Sigmoid colon (tissue), 7 donors: ENCODE measurements around the gene LRIT3. TPM values are rescaled to one million over a fixed set of nuclear protein-coding genes. Genes with fewer than 3 reads are reported as not detected.

Experiments used
- DNase-seq: peaks from one replicate; pipeline ENCODE4 v3.0.0-alpha.2; 2019
- H3K27ac ChIP-seq, 4 donors: fragments of 200-600 bp; sonication (generic); one replicate each; pipeline ENCODE4 v1.5.1; 2016 to 2019; ENCODE audit warnings: mild to moderate bottlenecking in 1 of 4
- H3K27me3 ChIP-seq, 3 donors: fragments of 200-600 bp; sonication (generic); one replicate each; pipeline ENCODE4 v1.5.1; 2019; ENCODE audit warnings: mild to moderate bottlenecking in 1 of 3
- H3K36me3 ChIP-seq, 4 donors: fragments of 200-600 bp; sonication (generic); one replicate each; pipeline ENCODE4 v1.5.1; 2016 to 2019
- H3K4me1 ChIP-seq, 4 donors: fragments of 200-600 bp; sonication (generic); one replicate each; pipeline ENCODE4 v1.5.1; 2017 to 2019
- H3K4me3 ChIP-seq, 4 donors: fragments of 200-600 bp; sonication (generic); one replicate each; pipeline ENCODE4 v1.5.1; 2017 to 2019; ENCODE audit warnings: mild to moderate bottlenecking in 2 of 4, moderate library complexity in 1 of 4
- H3K9me3 ChIP-seq, 4 donors: fragments of 200-600 bp in 3 of 4; sonication (generic) in 3 of 4; one replicate each; pipeline versions ENCODE4 v1.5.1 to v1.6.1; 2013 to 2019
- EP300 ChIP-seq, 4 donors: sonication (generic); formaldehyde crosslinking; IDR thresholded peaks; one replicate each; pipeline ENCODE4 v1.6.1; 2017; ENCODE audit warnings: antibody characterized with exemption in 4 of 4
- POLR2A ChIP-seq, 2 donors: fragments of 450-650 bp; IDR thresholded peaks; one replicate each; pipeline ENCODE4 v1.6.1; 2016; ENCODE audit warnings: antibody characterized with exemption in 2 of 2, mild to moderate bottlenecking in 2 of 2, moderate library complexity in 2 of 2
- POLR2AphosphoS5 ChIP-seq, 4 donors: sonication (generic); formaldehyde crosslinking; IDR thresholded peaks; one replicate each; pipeline ENCODE4 v1.6.1; 2017; ENCODE audit warnings: antibody characterized with exemption in 4 of 4
- WGBS, 2 donors: extraction: QIAGEN DNeasy Blood & Tissue Kit; methylation state at CpG; one replicate each; pipeline ENCODE4 v1.1.7; 2013; 5-methylcytosine and 5-hydroxymethylcytosine counted together
- intact Hi-C: fragments of 100-400 bp; cut with DNase I; formaldehyde crosslinking; loops from one replicate; pipeline ENCODE4 v1.15.1; 2023
- polyA plus RNA-seq, 3 donors: library from polyadenylated mRNA; stranded (reverse); fragments of 200-250 nt; gene quantifications; one replicate each; pipeline ENCODE4 v1.2.3, GENCODE V29; 2013
- total RNA-seq, 4 donors: library from RNA; depleted of rRNA; stranded (reverse); fragments of >200 nt; gene quantifications; one replicate each; pipeline ENCODE4 v1.1.0, GENCODE V29; 2016
- TF ChIP-seq, protein P1 (sequence below), 4 experiments: fragments of 450-650 bp in 3 of 4; fragments of 200-600 bp in 1 of 4; IDR thresholded peaks; one replicate each; pipeline ENCODE4 v1.5.1; 2016 to 2019; ENCODE audit warnings: antibody characterized with exemption in 4 of 4, mild to moderate bottlenecking in 3 of 4, moderate library complexity in 2 of 4
- donor health status: healthy with polysubstance abuse.
- donor health status: Bipolar disorder and iron deficiency.
- donor health status: healthy.

LRIT3 gene
- total and polyA plus RNA-seq, 7 donors, result 0.10 to 0.41 (median 0.30) TPM; not detected in 3

DNA sequence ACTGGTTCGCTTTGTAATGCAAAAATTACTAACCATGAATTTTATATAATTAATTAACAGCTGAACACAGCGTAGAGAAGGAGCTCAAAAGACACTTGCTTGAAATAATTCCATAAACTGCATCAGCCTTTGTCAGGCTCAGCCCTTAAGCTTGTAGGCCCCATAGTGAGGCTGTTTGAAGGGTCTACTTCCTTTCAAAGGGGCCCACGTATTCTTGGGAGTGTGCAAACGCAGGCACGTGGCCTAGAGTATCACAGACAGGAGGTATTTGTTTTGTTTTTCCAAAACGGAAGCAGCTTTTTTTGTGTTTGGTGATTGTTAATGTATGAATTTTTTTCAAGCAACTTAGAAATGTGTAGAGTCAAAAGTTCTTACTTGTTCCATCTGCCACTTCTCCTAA, 39.2 kb downstream of the LRIT3 start:
- Histone ChIP-seq H3K4me3 (no peak overlapping the region), H3K27me3 (no peaks in the 10 kb centered on the region), H3K4me1 (no peaks in the 10 kb centered on the region), H3K27ac (no peak overlapping the region), H3K9me3 (no peaks in the 10 kb centered on the region), H3K36me3 (no peaks in the 10 kb centered on the region)
- 54 to 81% methylated on average over 6 of the region's 6 CpGs for WGBS, 2 donors
- TF ChIP-seq, protein P1, sequence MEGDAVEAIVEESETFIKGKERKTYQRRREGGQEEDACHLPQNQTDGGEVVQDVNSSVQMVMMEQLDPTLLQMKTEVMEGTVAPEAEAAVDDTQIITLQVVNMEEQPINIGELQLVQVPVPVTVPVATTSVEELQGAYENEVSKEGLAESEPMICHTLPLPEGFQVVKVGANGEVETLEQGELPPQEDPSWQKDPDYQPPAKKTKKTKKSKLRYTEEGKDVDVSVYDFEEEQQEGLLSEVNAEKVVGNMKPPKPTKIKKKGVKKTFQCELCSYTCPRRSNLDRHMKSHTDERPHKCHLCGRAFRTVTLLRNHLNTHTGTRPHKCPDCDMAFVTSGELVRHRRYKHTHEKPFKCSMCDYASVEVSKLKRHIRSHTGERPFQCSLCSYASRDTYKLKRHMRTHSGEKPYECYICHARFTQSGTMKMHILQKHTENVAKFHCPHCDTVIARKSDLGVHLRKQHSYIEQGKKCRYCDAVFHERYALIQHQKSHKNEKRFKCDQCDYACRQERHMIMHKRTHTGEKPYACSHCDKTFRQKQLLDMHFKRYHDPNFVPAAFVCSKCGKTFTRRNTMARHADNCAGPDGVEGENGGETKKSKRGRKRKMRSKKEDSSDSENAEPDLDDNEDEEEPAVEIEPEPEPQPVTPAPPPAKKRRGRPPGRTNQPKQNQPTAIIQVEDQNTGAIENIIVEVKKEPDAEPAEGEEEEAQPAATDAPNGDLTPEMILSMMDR (IDR thresholded peaks at IDR 0.05), result no peak
- TF ChIP-seq EP300 (IDR thresholded peaks at IDR 0.05) (no peak), POLR2AphosphoS5 (IDR thresholded peaks at IDR 0.05) (no peak), POLR2A (IDR thresholded peaks at IDR 0.05) (no peak)
- DNase-seq, result no peak
- intact Hi-C loops, result no loop called here

- intact Hi-C loops, result no loop called here
- Histone ChIP-seq H3K27ac (no peak overlapping the region), H3K4me1 (no peaks in the 10 kb centered on the region), H3K27me3 (no peaks in the 10 kb centered on the region), H3K4me3 (no peak overlapping the region), H3K9me3 (no peaks in the 10 kb centered on the region), H3K36me3 (no peaks in the 10 kb centered on the region)
- DNase-seq, result no peak
- TF ChIP-seq POLR2AphosphoS5 (IDR thresholded peaks at IDR 0.05) (no peak), POLR2A (IDR thresholded peaks at IDR 0.05) (no peak), EP300 (IDR thresholded peaks at IDR 0.05) (no peak)
- TF ChIP-seq, protein P1 (IDR thresholded peaks at IDR 0.05), result no peak
Measured at GRCh38 chr4:109890076-109890475, 42.2 kb downstream of the LRIT3 start.

DNA sequence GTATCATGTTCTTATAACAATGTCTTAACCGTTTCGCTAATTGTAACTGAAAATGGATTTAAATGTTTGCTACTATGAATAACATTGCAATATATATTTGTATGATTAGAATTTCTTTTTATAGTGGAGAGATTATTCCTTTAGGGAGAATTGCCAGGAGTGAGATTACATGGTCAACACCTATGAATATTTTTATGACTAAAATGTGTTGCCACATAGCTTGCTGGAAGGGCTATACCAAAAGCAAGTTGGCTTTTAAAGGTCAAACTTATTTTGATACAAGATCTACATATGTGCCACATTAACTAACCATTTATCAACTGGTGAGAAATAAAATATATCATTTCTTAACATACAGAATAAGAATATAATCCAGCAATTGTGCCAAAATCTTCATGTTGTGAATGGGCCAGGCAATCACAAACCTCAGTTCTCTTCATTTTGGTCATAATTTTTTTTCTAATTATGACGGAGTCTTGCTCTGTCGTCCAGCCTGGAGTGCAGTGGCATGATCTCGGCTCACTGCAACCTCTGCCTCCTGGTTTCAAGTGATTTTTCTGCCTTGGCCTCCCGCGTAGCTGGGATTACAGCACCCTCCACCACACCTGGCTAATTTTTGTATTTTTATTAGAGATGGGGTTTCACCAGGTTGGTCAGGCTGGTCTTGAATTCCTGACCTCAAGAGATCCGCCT, 54.8 kb downstream of the LRIT3 start:
- Histone ChIP-seq H3K4me3 (no peak overlapping the region), H3K4me1 (no peaks in the 10 kb centered on the region), H3K9me3 (no peaks in the 10 kb centered on the region), H3K27ac (no peak overlapping the region), H3K27me3 (no peaks in the 10 kb centered on the region), H3K36me3 (no peaks in the 10 kb centered on the region)
- no peak for DNase-seq
- intact Hi-C loops, result no loop called here
- WGBS, 2 donors, result 95 to 96% methylated on average over 8 of the region's 8 CpGs
- TF ChIP-seq POLR2AphosphoS5 (IDR thresholded peaks at IDR 0.05) (no peak), EP300 (IDR thresholded peaks at IDR 0.05) (no peak), POLR2A (IDR thresholded peaks at IDR 0.05) (no peak)
- TF ChIP-seq, protein P1 (IDR thresholded peaks at IDR 0.05), result no peak

DNA sequence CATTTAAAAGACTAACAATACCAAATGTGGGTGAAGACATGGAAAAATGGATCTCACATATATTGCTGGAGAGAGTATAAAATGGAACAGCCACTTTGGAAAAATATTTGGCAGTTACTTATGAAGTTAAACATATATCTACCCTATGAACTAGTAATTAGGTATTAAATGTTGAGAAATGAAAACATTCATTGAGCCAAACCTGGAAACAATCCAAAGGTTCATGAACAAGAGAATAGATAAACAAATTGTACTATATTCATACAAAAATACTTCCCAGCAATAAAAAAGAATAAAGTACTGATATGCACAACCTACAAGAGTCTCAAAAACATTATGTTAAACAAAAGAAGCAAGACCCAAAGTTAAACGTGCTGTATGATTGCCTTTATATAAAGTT, 60.8 kb downstream of the LRIT3 start:
- Histone ChIP-seq H3K4me1 (peaks cover 0 to 9% (median 4%) of the 10 kb centered on the region in 4 donors), H3K36me3 (no peaks in the 10 kb centered on the region), H3K4me3 (no peak overlapping the region), H3K9me3 (no peaks in the 10 kb centered on the region), H3K27ac (no peak overlapping the region), H3K27me3 (no peaks in the 10 kb centered on the region)
- intact Hi-C loops, result no loop called here
- no peak for DNase-seq
- WGBS, 2 donors, result 22 to 64% methylated on average over 1 of the region's 1 CpG
- TF ChIP-seq POLR2AphosphoS5 (IDR thresholded peaks at IDR 0.05), result no peak
- TF ChIP-seq, protein P1 (IDR thresholded peaks at IDR 0.05), result no peak

DNA sequence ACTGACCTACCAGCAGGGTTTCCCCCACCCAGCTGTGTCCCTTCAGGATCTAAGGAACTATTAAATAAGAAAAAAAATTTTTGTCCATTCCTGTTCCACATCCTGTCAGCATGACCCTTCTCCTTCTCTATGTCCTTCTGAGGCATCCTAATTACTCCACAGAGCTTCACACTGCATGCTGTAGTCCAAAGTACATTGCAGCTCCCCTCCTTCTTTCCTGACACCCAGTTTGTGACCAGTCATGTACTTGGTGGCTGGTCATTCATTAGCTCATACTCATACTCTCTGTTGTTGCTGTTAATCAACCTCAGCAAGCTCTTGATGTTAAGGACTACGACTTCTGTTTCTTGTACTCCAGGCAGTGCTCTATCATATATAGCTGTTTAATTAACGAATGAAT, 62.3 kb downstream of the LRIT3 start:
- no peak for DNase-seq
- Histone ChIP-seq H3K36me3 (no peaks in the 10 kb centered on the region), H3K27ac (no peak overlapping the region), H3K9me3 (no peaks in the 10 kb centered on the region), H3K4me3 (no peak overlapping the region), H3K4me1 (peaks cover 0 to 9% (median 4%) of the 10 kb centered on the region in 4 donors), H3K27me3 (no peaks in the 10 kb centered on the region)
- no peak for TF ChIP-seq EP300 (IDR thresholded peaks at IDR 0.05)
- no peak for TF ChIP-seq POLR2A (IDR thresholded peaks at IDR 0.05)
- TF ChIP-seq, protein P1 (IDR thresholded peaks at IDR 0.05), result no peak
- TF ChIP-seq POLR2AphosphoS5 (IDR thresholded peaks at IDR 0.05), result no peak
- WGBS, 2 donors, result 89 to 91% methylated on average over 2 of the region's 2 CpGs
- intact Hi-C loops, result no loop called here
